Endothelial cell of umbilical vein (primary cell): ENCODE results near the gene RBM15B. TPM values are rescaled to one million over a fixed set of nuclear protein-coding genes. Genes with fewer than 3 reads are reported as not detected.

ENCODE experiments used
- BruUV-seq: library from RNA; stranded (reverse); fragments of 400-500 nt; replicated peaks from 2 replicates; lab custom pipeline; 2021; lab: Mats Ljungman, UMichigan
- CTCF ChIA-PET: fragments of 300-600, 350-600 bp; sonication (Branson Sonifier 250); formaldehyde crosslinking; loops from one replicate; lab custom pipeline; 2021; ENCODE audit warnings: antibody characterized with exemption, inconsistent platforms; lab: Charles Lee
- POLR2A ChIA-PET: fragments of 300-600, 350-600 bp; sonication (Branson Sonifier 250); formaldehyde crosslinking; loops from one replicate; lab custom pipeline; 2021; ENCODE audit warnings: antibody characterized with exemption, inconsistent platforms; lab: Charles Lee
- DNase-seq: peaks from one replicate; pipeline ENCODE4 v3.0.0-alpha.2; 2011; ENCODE audit warnings: low read depth, low spot score
- FAIRE-seq: peaks from 2 replicates; lab custom pipeline; 2011; peaks lifted over from hg19 to GRCh38; lab: Jason Lieb, UNC
- H2AFZ ChIP-seq: 2 replicates; pipeline ENCODE4 v1.6.0; 2012; ENCODE audit warnings: low read depth, low read length, control low read depth, inconsistent platforms
- H3K27ac ChIP-seq: 2 replicates; pipeline ENCODE4 v1.5.1; 2011; ENCODE audit warnings: low read depth, mild to moderate bottlenecking, control low read depth, low read length, moderate library complexity; ENCODE audit not compliant: insufficient read depth
- H3K27me3 ChIP-seq, 2 experiments: 2 replicates each; pipeline versions ENCODE4 v1.6.0 to v1.6.1; 2011; ENCODE audit warnings: low read length in 2 of 2, mixed read lengths in 1 of 2; ENCODE audit not compliant: control insufficient read depth in 2 of 2, insufficient read depth in 2 of 2
- H3K36me3 ChIP-seq, 2 experiments: 2 replicates in 1 of 2; 3 replicates in 1 of 2; pipeline ENCODE4 v1.5.1; 2011; ENCODE audit warnings: low read length in 2 of 2, mild to moderate bottlenecking in 1 of 2, moderate library complexity in 1 of 2; ENCODE audit not compliant: control insufficient read depth in 2 of 2, insufficient read depth in 2 of 2; ENCODE audit errors: extremely low read depth in 1 of 2
- H3K4me1 ChIP-seq: 3 replicates; pipeline ENCODE4 v1.5.1; 2011; ENCODE audit warnings: mild to moderate bottlenecking, low read length; ENCODE audit not compliant: control insufficient read depth, insufficient read depth; ENCODE audit errors: extremely low read depth
- H3K4me2 ChIP-seq: 2 replicates; pipeline ENCODE4 v1.6.1; 2011; ENCODE audit warnings: low read length, control low read depth, mixed read lengths; ENCODE audit not compliant: insufficient read depth
- H3K4me3 ChIP-seq, 3 experiments: fragments of 200-600 bp in 1 of 3; sonication (generic), shearing (Covaris generic) in 1 of 3; replicated peaks in 1 of 3; 2 replicates each; pipeline ENCODE4 v1.5.1; 2011 to 2016; ENCODE audit warnings: control low read depth in 3 of 3, low read length in 3 of 3, mild to moderate bottlenecking in 2 of 3, inconsistent platforms in 1 of 3, low read depth in 1 of 3, moderate library complexity in 1 of 3; ENCODE audit not compliant: insufficient read depth in 1 of 3
- H3K79me2 ChIP-seq: 2 replicates; pipeline ENCODE4 v1.6.0; 2012; ENCODE audit warnings: low read length, inconsistent platforms; ENCODE audit not compliant: control insufficient read depth, insufficient read depth
- H3K9ac ChIP-seq: replicated peaks from 2 replicates; pipeline ENCODE3; 2011; ENCODE audit warnings: low read length, control low read depth; ENCODE audit not compliant: insufficient read depth; ENCODE audit errors: extremely low read depth
- H3K9me1 ChIP-seq: replicated peaks from 3 replicates; pipeline ENCODE4 v1.6.0; 2011; ENCODE audit warnings: mild to moderate bottlenecking, low read length; ENCODE audit not compliant: control insufficient read depth, insufficient read depth; ENCODE audit errors: extremely low read depth
- H3K9me3 ChIP-seq: replicated peaks from 2 replicates; pipeline ENCODE4 v1.5.1; 2012; ENCODE audit warnings: low read length, inconsistent platforms; ENCODE audit not compliant: control insufficient read depth, insufficient read depth
- H4K20me1 ChIP-seq: replicated peaks from 2 replicates; pipeline ENCODE3; 2011; ENCODE audit warnings: mild to moderate bottlenecking, low read length; ENCODE audit not compliant: control insufficient read depth, insufficient read depth; ENCODE audit errors: extremely low read depth
- CTCF ChIP-seq, 2 donors: IDR thresholded peaks; 1 replicate in 1 of 2; 2 replicates in 1 of 2; pipeline ENCODE4 v1.5.1; 2011; ENCODE audit warnings: low read length in 2 of 2, mild to moderate bottlenecking in 2 of 2, moderate library complexity in 2 of 2, control low read depth in 1 of 2, inconsistent platforms in 1 of 2, low read depth in 1 of 2; ENCODE audit not compliant: insufficient read depth in 1 of 2; ENCODE audit errors: extremely low read depth in 1 of 2
- EZH2 ChIP-seq: IDR thresholded peaks from 2 replicates; pipeline ENCODE4 v1.6.1; 2012; ENCODE audit warnings: borderline replicate concordance, low read depth, mild to moderate bottlenecking, moderate library complexity, low read length, inconsistent platforms; ENCODE audit not compliant: severe bottlenecking
- FOS ChIP-seq: IDR thresholded peaks from 2 replicates; pipeline ENCODE4 v1.6.1; 2011; ENCODE audit warnings: mild to moderate bottlenecking, low read length, moderate library complexity, borderline replicate concordance; ENCODE audit not compliant: insufficient read depth
- GATA2 ChIP-seq: IDR thresholded peaks from 2 replicates; pipeline ENCODE4 v1.7.0; 2011; ENCODE audit warnings: low read depth, mild to moderate bottlenecking, moderate library complexity, mixed read lengths, low read length; ENCODE audit not compliant: insufficient read length, insufficient read depth
- JUN ChIP-seq: IDR thresholded peaks from 2 replicates; pipeline ENCODE4 v1.6.1; 2011; ENCODE audit warnings: borderline replicate concordance, low read depth; ENCODE audit not compliant: insufficient read length, insufficient read depth
- MAX ChIP-seq: IDR thresholded peaks from 2 replicates; pipeline ENCODE4 v1.6.1; 2011; ENCODE audit not compliant: insufficient read depth, insufficient read length
- MYC ChIP-seq: IDR thresholded peaks from one replicate; pipeline ENCODE4 v1.6.1; 2011; ENCODE audit warnings: mild to moderate bottlenecking, low read depth, low read length
- POLR2A ChIP-seq: IDR thresholded peaks from 2 replicates; pipeline ENCODE4 v1.6.1; 2012; ENCODE audit warnings: low read depth, mild to moderate bottlenecking, control low read depth, low read length
- POLR2AphosphoS5 ChIP-seq: IDR thresholded peaks from 2 replicates; pipeline ENCODE4 v1.6.1; 2012; ENCODE audit warnings: low read depth, mild to moderate bottlenecking, control low read depth, low read length, moderate library complexity; ENCODE audit not compliant: insufficient read depth
- dilution Hi-C: fragments of 300-500 bp; cut with MboI; formaldehyde crosslinking; loops from one replicate; pipeline ENCODE4 v1.15.0; 2019; ENCODE audit warnings: low sequenced_read_pairs; ENCODE audit not compliant: extremely low pct_ligation_motif_present
- intact Hi-C: fragments of 100-400 bp; cut with micrococcal nuclease; formaldehyde crosslinking; loops from one replicate; pipeline ENCODE4 v1.10.0; 2022
- polyA plus RNA-seq, 4 experiments: library from polyadenylated mRNA; depleted of rRNA in 3 of 4; stranded (reverse) in 3 of 4; unstranded in 1 of 4; fragments of >200 nt; gene quantifications; 2 replicates each; pipeline versions ENCODE4 v1.2.1 to v1.2.3, GENCODE V29; 2011 to 2012; ENCODE audit warnings: missing spikeins in 1 of 4
- total RNA-seq: library from RNA; stranded (reverse); gene quantifications from 2 replicates; pipeline ENCODE4 v1.2.3, GENCODE V29; 2021

RBM15B gene
- total and polyA plus RNA-seq, 2 donors (not counting 3 experiments of a cell fraction or from before 2014, with no cell fraction given) = 19.9 to 39.1 TPM

GRCh38 chr3:51375571-51375970 is 15.5 kb upstream of the RBM15B start:
- H3K4me3 ChIP-seq = no peak overlapping the region
- no peaks in the 10 kb centered on the region for H4K20me1 ChIP-seq
- dilution Hi-C loops (no loop called here), intact Hi-C loops (no loop called here)
- H3K27me3 ChIP-seq = no peaks in the 10 kb centered on the region
- DNase-seq (no peak), FAIRE-seq (no peak)
- H3K4me2 ChIP-seq = no peak overlapping the region
- H3K36me3 ChIP-seq = no peaks in the 10 kb centered on the region
- H3K9ac ChIP-seq = no peak overlapping the region
- no peak for TF ChIP-seq POLR2AphosphoS5
- TF ChIP-seq POLR2A = no peak
- no peak for TF ChIP-seq MYC
- no peak for TF ChIP-seq CTCF (IDR thresholded peaks at IDR 0.05; ENCODE audit: extremely low read depth in 1 of 2, insufficient read depth in 1 of 2, low read depth in 1 of 2, low read length in 2 of 2)
- no peak for TF ChIP-seq JUN
- no peak for TF ChIP-seq GATA2
- TF ChIP-seq MAX = no peak
- no peak for TF ChIP-seq FOS
- TF ChIP-seq EZH2 = no peak
- H3K4me1 ChIP-seq = no peaks in the 10 kb centered on the region
- no peaks in the 10 kb centered on the region for H3K79me2 ChIP-seq
- ChIA-PET POLR2A (no interaction called here), CTCF (interaction anchor here (1.1 to 1.4 kb wide), 2 partner anchors 275 to 404 kb away, joined by 5 to 6 read pairs; no protein-coding TSS in a partner anchor)
- BruUV-seq = no TSS peak
- H2AFZ ChIP-seq = no peak overlapping the region
- no peak overlapping the region for H3K27ac ChIP-seq
- no peaks in the 10 kb centered on the region for H3K9me3 ChIP-seq
- no peaks in the 10 kb centered on the region for H3K9me1 ChIP-seq
